Erythroblast (primary cell): ENCODE results near the gene HASPIN.

ENCODE experiments used
- DNase-seq, 2 experiments: peaks; one replicate each; lab custom pipeline; 2025; lab: John Stamatoyannopoulos, UW
- GATA1 ChIP-seq: IDR thresholded peaks from 2 replicates; pipeline ENCODE4 v1.6.1; 2011; ENCODE audit warnings: low read depth, mild to moderate bottlenecking, control low read depth, low read length, moderate library complexity
- POLR2A ChIP-seq: IDR thresholded peaks from 2 replicates; pipeline ENCODE4 v1.6.1; 2011; ENCODE audit warnings: mild to moderate bottlenecking, low read length

HASPIN gene

GRCh38 chr17:3735515-3735914 lies 11.8 kb downstream of the HASPIN start:
- TF ChIP-seq GATA1 (no peak), POLR2A (no peak)
- DNase-seq = no peak

GRCh38 chr17:3738562-3739295 lies 15.0 kb downstream of the HASPIN start:
- TF ChIP-seq GATA1 (no peak), POLR2A (no peak)
- DNase-seq = no peak

GRCh38 chr17:3739422-3740124 lies 15.9 kb downstream of the HASPIN start:
- no peak for DNase-seq
- no peak for TF ChIP-seq GATA1
- no peak for TF ChIP-seq POLR2A

- DNase-seq = no peak
- TF ChIP-seq GATA1 (no peak), POLR2A (no peak)
Observed at GRCh38 chr17:3740611-3741073, 16.9 kb downstream of the HASPIN start.

- no peak for TF ChIP-seq POLR2A
- TF ChIP-seq GATA1 = no peak
- DNase-seq = no peak
Observed at GRCh38 chr17:3744014-3744413, 20.3 kb downstream of the HASPIN start.

GRCh38 chr17:3745071-3745470 lies 21.4 kb downstream of the HASPIN start:
- no peak for TF ChIP-seq GATA1
- no peak for TF ChIP-seq POLR2A

GRCh38 chr17:3747805-3748204 lies 24.1 kb downstream of the HASPIN start:
- DNase-seq = no peak
- TF ChIP-seq GATA1 (no peak), POLR2A (no peak)

More at GRCh38 chr17:3745071-3745470, 21.4 kb downstream of the HASPIN start:
- no peak for DNase-seq

GRCh38 chr17:3748576-3748975 lies 24.9 kb downstream of the HASPIN start:
- TF ChIP-seq GATA1 (no peak), POLR2A (no peak)
- no peak for DNase-seq

- DNase-seq = no peak
- TF ChIP-seq POLR2A = no peak
- no peak for TF ChIP-seq GATA1
Observed at GRCh38 chr17:3750296-3750695, 26.6 kb downstream of the HASPIN start.

GRCh38 chr17:3750926-3751325 lies 27.2 kb downstream of the HASPIN start:
- DNase-seq = no peak

GRCh38 chr17:3751836-3752235 lies 28.1 kb downstream of the HASPIN start:
- DNase-seq = no peak
- TF ChIP-seq GATA1 (no peak), POLR2A (no peak)

More at GRCh38 chr17:3750926-3751325, 27.2 kb downstream of the HASPIN start:
- TF ChIP-seq GATA1 = no peak
- no peak for TF ChIP-seq POLR2A

- DNase-seq = no peak
- TF ChIP-seq POLR2A (no peak), GATA1 (no peak)
Observed at GRCh38 chr17:3753624-3754023, 29.9 kb downstream of the HASPIN start.

GRCh38 chr17:3754066-3754457 lies 30.4 kb downstream of the HASPIN start:
- DNase-seq = no peak
- TF ChIP-seq GATA1 (no peak), POLR2A (no peak)
